Adrenal gland (tissue), 12 donors: ENCODE data around the gene TRPV4. TPM values are rescaled to one million over a fixed set of nuclear protein-coding genes. Genes with fewer than 3 reads are reported as not detected.

Experiments
- DNase-seq, 7 donors: peaks; one replicate each; pipeline ENCODE4 v3.0.0-alpha.2; 2019 to 2020
- H3K27ac ChIP-seq, 5 donors: fragments of 200-600 bp; sonication (generic) in 4 of 5; 1 replicate in 3 of 5; 2 replicates in 2 of 5; pipeline versions ENCODE4 v1.5.1 to v1.8.0; 2016 to 2020; ENCODE audit warnings: mild to moderate bottlenecking in 1 of 5
- H3K27me3 ChIP-seq: fragments of 200-600 bp; 2 replicates; pipeline ENCODE4 v1.8.0; 2021
- H3K36me3 ChIP-seq, 2 donors: fragments of 200-600 bp; replicated peaks in 1 of 2; 1 replicate in 1 of 2; 2 replicates in 1 of 2; pipeline versions ENCODE4 v1.5.1 to v1.8.0; 2018 to 2022
- H3K4me1 ChIP-seq, 2 donors: fragments of 200-600 bp; replicated peaks in 1 of 2; 1 replicate in 1 of 2; 2 replicates in 1 of 2; pipeline versions ENCODE4 v1.5.1 to v1.8.0; 2018 to 2021
- H3K4me3 ChIP-seq, 4 donors: fragments of 200-600 bp; sonication (generic) in 3 of 4; one replicate each; pipeline ENCODE4 v1.5.1; 2016 to 2018
- H3K9me3 ChIP-seq, 3 donors: fragments of 200-600 bp; sonication (generic) in 1 of 3; replicated peaks in 1 of 3; 1 replicate in 2 of 3; 2 replicates in 1 of 3; pipeline versions ENCODE4 v1.5.1 to v1.8.0; 2016 to 2021
- CTCF ChIP-seq, 6 experiments: fragments of 450-650 bp in 4 of 6; fragments of 200-600 bp in 2 of 6; sonication (generic) in 1 of 6; IDR thresholded peaks; 1 replicate in 5 of 6; 2 replicates in 1 of 6; pipeline versions ENCODE4 v1.5.1 to v1.8.0; 2016 to 2021; ENCODE audit warnings: antibody characterized with exemption in 6 of 6, mild to moderate bottlenecking in 2 of 6, moderate library complexity in 1 of 6
- POLR2A ChIP-seq, 2 donors: fragments of 450-650 bp; IDR thresholded peaks; one replicate each; pipeline ENCODE4 v1.6.1; 2017; ENCODE audit warnings: antibody characterized with exemption in 2 of 2, mild to moderate bottlenecking in 2 of 2, moderate library complexity in 1 of 2
- WGBS, 4 donors: extraction: QIAGEN DNeasy Blood & Tissue Kit in 2 of 4; methylation state at CpG; one replicate each; pipeline versions ENCODE4 v1.1.5 to v1.1.7; 2013 to 2017; 5-methylcytosine and 5-hydroxymethylcytosine counted together
- intact Hi-C, 2 donors: fragments of 100-400 bp; cut with DNase I; formaldehyde crosslinking; loops; one replicate each; pipeline versions ENCODE4 v1.14.1 to v1.15.0; 2022 to 2023
- polyA plus RNA-seq, 3 donors: library from polyadenylated mRNA; stranded (reverse); fragments of 200-250 nt in 2 of 3; fragments of 350-450 nt in 1 of 3; fragmentation: Illumina TruSeq in 1 of 3; extraction: RNeasy Lipid Tissue Mini Kit (QIAGEN cat#74804) in 1 of 3; gene quantifications; one replicate each; pipeline ENCODE4 v1.2.3, GENCODE V29; 2013 to 2014
- total RNA-seq, 9 donors: library from RNA; depleted of rRNA in 4 of 9; stranded (reverse); fragments of >200 nt in 4 of 9; fragments of 120-200 nt in 1 of 9; fragmentation: NEBNext Ultra II Directional in 1 of 9; extraction: Animal tissue kit (Norgen Biotek cat#: 25700) in 1 of 9; gene quantifications; one replicate each; pipeline versions ENCODE4 v1.1.0 to v1.2.4, GENCODE V29; 2013 to 2023
- donor health status: healthy with polysubstance abuse.
- donor health status: Bipolar disorder and iron deficiency.
- donor health status: DM: yes; HTN: yes; CAD: no.
- donor health status: DM: no; HTN: no; CAD: no.
- donor health status: DM: no; HTN: no; CAD: no.
- donor health status: DM: yes; HTN: yes; CAD: no.

Gene TRPV4
- total and polyA plus RNA-seq, 12 donors = 0.30 to 5.9 (median 1.4) TPM

DNA sequence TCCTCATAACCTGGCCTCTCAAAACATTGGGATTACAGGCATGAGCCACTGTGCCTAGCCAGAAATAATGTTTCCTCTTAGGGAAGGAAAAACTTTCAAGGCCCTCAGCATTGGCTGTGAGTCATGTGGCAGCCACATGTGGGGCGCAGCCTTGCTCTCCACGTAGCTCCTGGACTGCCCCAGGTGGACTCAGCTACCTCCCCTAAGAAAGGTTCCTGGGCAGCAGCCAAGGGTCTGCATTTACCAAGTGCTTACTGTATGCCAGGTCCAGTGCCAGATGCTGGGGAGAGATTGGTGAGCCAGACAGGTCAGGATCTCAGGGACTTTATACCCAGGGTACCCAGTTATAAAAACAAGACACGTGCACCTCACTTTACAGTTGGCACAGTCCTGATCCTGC is 3.7 kb upstream of the TRPV4 start:
- no peaks in the 10 kb centered on the region for H3K27me3 ChIP-seq
- intact Hi-C loops = no loop called here
- peak overlapping the region in 1 of 5 donors; percentile 35 for H3K27ac ChIP-seq
- no peaks in the 10 kb centered on the region for H3K36me3 ChIP-seq
- no peak overlapping the region for H3K4me3 ChIP-seq
- DNase-seq = peak in 6 of 7 donors; percentile 51 to 68 (median 62)
- H3K4me1 ChIP-seq = no peaks in the 10 kb centered on the region
- TF ChIP-seq POLR2A (IDR thresholded peaks at IDR 0.05) (no peak), CTCF (IDR thresholded peaks at IDR 0.05) (no peak)
- WGBS, 4 donors = 0 to 46% (median 40%) methylated on average over 1 to 3 of the region's 3 CpGs
- H3K9me3 ChIP-seq = no peaks in the 10 kb centered on the region

GRCh38 chr12:109835827-109836226 is 2.6 kb upstream of the TRPV4 start:
- H3K36me3 ChIP-seq = no peaks in the 10 kb centered on the region
- intact Hi-C loops = no loop called here
- 87 to 100% (median 97%) methylated on average over 2 to 4 of the region's 4 CpGs for WGBS, 4 donors
- H3K4me3 ChIP-seq = no peak overlapping the region
- no peak overlapping the region for H3K27ac ChIP-seq
- DNase-seq = no peak
- H3K4me1 ChIP-seq = no peaks in the 10 kb centered on the region
- TF ChIP-seq POLR2A (IDR thresholded peaks at IDR 0.05) = no peak
- no peak for TF ChIP-seq CTCF (IDR thresholded peaks at IDR 0.05)
- H3K9me3 ChIP-seq = no peaks in the 10 kb centered on the region
- no peaks in the 10 kb centered on the region for H3K27me3 ChIP-seq

GRCh38 chr12:109832541-109833306 is 474 bp downstream of the TRPV4 start:
- TF ChIP-seq CTCF (IDR thresholded peaks at IDR 0.05) = no peak
- TF ChIP-seq POLR2A (IDR thresholded peaks at IDR 0.05) = no peak
- intact Hi-C loops = no loop called here
- Histone ChIP-seq H3K4me3 (peak overlapping the region in 2 of 4 donors; percentile 13 to 71), H3K4me1 (no peaks in the 10 kb centered on the region), H3K27me3 (no peaks in the 10 kb centered on the region), H3K9me3 (no peaks in the 10 kb centered on the region), H3K27ac (no peak overlapping the region), H3K36me3 (no peaks in the 10 kb centered on the region)
- WGBS, 4 donors = 22 to 50% (median 30%) methylated on average over 2 to 31 of the region's 31 CpGs
- no peak for DNase-seq

DNA sequence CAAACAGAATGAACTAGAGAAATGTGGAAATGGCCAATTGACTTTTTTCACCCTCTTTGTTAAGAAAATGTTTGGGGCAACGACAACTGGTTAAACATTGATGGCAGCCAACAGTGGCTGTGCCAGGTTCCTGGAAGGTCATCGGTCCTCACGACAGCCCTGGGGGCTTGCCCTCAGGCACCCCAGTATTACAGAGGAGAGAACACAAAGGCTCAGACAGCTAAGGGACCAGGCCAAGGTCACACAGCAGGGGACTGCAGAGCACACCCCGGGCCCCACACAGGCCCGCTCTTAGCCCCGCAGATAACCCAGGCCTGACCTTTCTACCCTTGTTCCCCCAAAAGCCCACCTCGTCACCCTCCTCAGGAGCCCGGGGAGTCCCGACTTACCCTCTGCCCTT is 1.3 kb downstream of the TRPV4 start:
- Histone ChIP-seq H3K36me3 (no peaks in the 10 kb centered on the region), H3K4me1 (no peaks in the 10 kb centered on the region), H3K4me3 (no peak overlapping the region), H3K27ac (no peak overlapping the region), H3K9me3 (no peaks in the 10 kb centered on the region), H3K27me3 (no peaks in the 10 kb centered on the region)
- intact Hi-C loops = no loop called here
- WGBS, 4 donors = 64 to 78% (median 69%) methylated on average over 8 to 9 of the region's 9 CpGs
- no peak for DNase-seq
- TF ChIP-seq CTCF (IDR thresholded peaks at IDR 0.05) (no peak), POLR2A (IDR thresholded peaks at IDR 0.05) (no peak)
